ENCODE results near the gene ABCC3.

ABCC3 gene

GRCh38 chr17:50684612-50685333 is 50.1 kb downstream of the ABCC3 start:
- H3K27ac ChIP-seq (replicated peaks) = no peak overlapping the region
- TF ChIP-seq REST (IDR thresholded peaks at IDR 0.05; ENCODE audit: insufficient replicate concordance, low read depth) (no peak), POLR2AphosphoS5 (IDR thresholded peaks at IDR 0.05; ENCODE audit: low read depth) (no peak), CTCF (IDR thresholded peaks at IDR 0.05; ENCODE audit: insufficient read depth, low read length) (no peak), GABPA (IDR thresholded peaks at IDR 0.05; ENCODE audit: low read depth) (no peak), SPI1 (IDR thresholded peaks at IDR 0.05; ENCODE audit: borderline replicate concordance, low read depth) (no peak)
- peaks cover 4% of the 10 kb centered on the region for H3K27me3 ChIP-seq (ENCODE audit: insufficient read depth, poor library complexity, severe bottlenecking)
- no peak for DNase-seq (ENCODE audit: low read depth in 1 of 2, low spot score in 1 of 2)
- H3K4me3 ChIP-seq (replicated peaks; ENCODE audit: insufficient read depth, low read length) = no peak overlapping the region

GRCh38 chr17:50685334-50685665 is 50.6 kb downstream of the ABCC3 start:
- no peak for TF ChIP-seq REST (IDR thresholded peaks at IDR 0.05; ENCODE audit: insufficient replicate concordance, low read depth)
- TF ChIP-seq GABPA (IDR thresholded peaks at IDR 0.05; ENCODE audit: low read depth) = no peak
- no peak for TF ChIP-seq POLR2AphosphoS5 (IDR thresholded peaks at IDR 0.05; ENCODE audit: low read depth)
- TF ChIP-seq CTCF (IDR thresholded peaks at IDR 0.05; ENCODE audit: insufficient read depth, low read length) = no peak
- TF ChIP-seq SPI1 (IDR thresholded peaks at IDR 0.05; ENCODE audit: borderline replicate concordance, low read depth) = no peak
- no peak for DNase-seq (ENCODE audit: low read depth in 1 of 2, low spot score in 1 of 2)
- Histone ChIP-seq H3K27me3 (ENCODE audit: insufficient read depth, poor library complexity, severe bottlenecking) (peaks cover 4% of the 10 kb centered on the region), H3K27ac (replicated peaks) (no peak overlapping the region), H3K4me3 (replicated peaks; ENCODE audit: insufficient read depth, low read length) (no peak overlapping the region)

- Histone ChIP-seq H3K4me3 (replicated peaks; ENCODE audit: insufficient read depth, low read length) (no peak overlapping the region), H3K27ac (replicated peaks) (no peak overlapping the region), H3K27me3 (ENCODE audit: insufficient read depth, poor library complexity, severe bottlenecking) (no peaks in the 10 kb centered on the region)
- TF ChIP-seq REST (IDR thresholded peaks at IDR 0.05; ENCODE audit: insufficient replicate concordance, low read depth) = no peak
- TF ChIP-seq GABPA (IDR thresholded peaks at IDR 0.05; ENCODE audit: low read depth) = no peak
- TF ChIP-seq CTCF (IDR thresholded peaks at IDR 0.05; ENCODE audit: insufficient read depth, low read length) = no peak
- no peak for TF ChIP-seq POLR2AphosphoS5 (IDR thresholded peaks at IDR 0.05; ENCODE audit: low read depth)
- no peak for TF ChIP-seq SPI1 (IDR thresholded peaks at IDR 0.05; ENCODE audit: borderline replicate concordance, low read depth)
- DNase-seq (ENCODE audit: low read depth in 1 of 2, low spot score in 1 of 2) = no peak
Measured at GRCh38 chr17:50685691-50686493, 51.2 kb downstream of the ABCC3 start.

All from HL-60 (cell line).